Uterus (tissue), 4 donors: ENCODE measurements around the gene CNDP2. TPM values are rescaled to one million over a fixed set of nuclear protein-coding genes. Genes with fewer than 3 reads are reported as not detected.

ENCODE experiments used
- DNase-seq, 2 donors: peaks; one replicate each; pipeline ENCODE4 v3.0.0-alpha.2; 2019 to 2020
- H3K27ac ChIP-seq, 2 donors: fragments of 200-600 bp; sonication (generic); 1 replicate in 1 of 2; 2 replicates in 1 of 2; pipeline ENCODE4 v1.5.1; 2016 to 2018
- H3K27me3 ChIP-seq, 2 donors: fragments of 200-600 bp; sonication (generic); one replicate each; pipeline ENCODE4 v1.5.1; 2018 to 2019; ENCODE audit warnings: control low read depth in 1 of 2
- H3K36me3 ChIP-seq, 2 donors: fragments of 200-600 bp; sonication (generic); one replicate each; pipeline ENCODE4 v1.5.1; 2019; ENCODE audit warnings: control low read depth in 1 of 2
- H3K4me1 ChIP-seq, 2 donors: fragments of 200-600 bp; sonication (generic); one replicate each; pipeline ENCODE4 v1.5.1; 2018 to 2019; ENCODE audit warnings: control low read depth in 1 of 2
- H3K4me3 ChIP-seq, 2 donors: fragments of 200-600 bp; sonication (generic); 1 replicate in 1 of 2; 2 replicates in 1 of 2; pipeline ENCODE4 v1.5.1; 2018 to 2019; ENCODE audit warnings: mild to moderate bottlenecking in 1 of 2
- H3K9me3 ChIP-seq, 2 donors: fragments of 200-600 bp; sonication (generic); one replicate each; pipeline ENCODE4 v1.5.1; 2019; ENCODE audit warnings: control low read depth in 1 of 2
- POLR2A ChIP-seq, 2 donors: fragments of 450-650 bp; IDR thresholded peaks; one replicate each; pipeline ENCODE4 v1.6.1; 2016; ENCODE audit warnings: antibody characterized with exemption in 2 of 2, mild to moderate bottlenecking in 1 of 2, moderate library complexity in 1 of 2
- intact Hi-C: fragments of 100-400 bp; cut with DNase I; formaldehyde crosslinking; loops from one replicate; pipeline ENCODE4 v1.15.1; 2023; ENCODE audit warnings: low total_unique reads
- total RNA-seq, 4 donors: library from RNA; depleted of rRNA in 3 of 4; stranded (reverse); fragments of >200 nt in 3 of 4; gene quantifications; one replicate each; pipeline versions ENCODE4 v1.1.0 to v1.2.4, GENCODE V29; 2014 to 2023
- TF ChIP-seq, protein P1 (sequence below), 4 experiments: fragments of 200-600 bp in 2 of 4; fragments of 450-650 bp in 2 of 4; sonication (generic) in 2 of 4; IDR thresholded peaks; one replicate each; pipeline ENCODE4 v1.5.1; 2016 to 2019; ENCODE audit warnings: antibody characterized with exemption in 4 of 4, mild to moderate bottlenecking in 2 of 4, moderate library complexity in 1 of 4
- donor health status: DM: yes; HTN: yes; CAD: no.

Gene CNDP2
- total RNA-seq, 4 donors from 2014 or later = 56.2 to 149 (median 110) TPM

DNA sequence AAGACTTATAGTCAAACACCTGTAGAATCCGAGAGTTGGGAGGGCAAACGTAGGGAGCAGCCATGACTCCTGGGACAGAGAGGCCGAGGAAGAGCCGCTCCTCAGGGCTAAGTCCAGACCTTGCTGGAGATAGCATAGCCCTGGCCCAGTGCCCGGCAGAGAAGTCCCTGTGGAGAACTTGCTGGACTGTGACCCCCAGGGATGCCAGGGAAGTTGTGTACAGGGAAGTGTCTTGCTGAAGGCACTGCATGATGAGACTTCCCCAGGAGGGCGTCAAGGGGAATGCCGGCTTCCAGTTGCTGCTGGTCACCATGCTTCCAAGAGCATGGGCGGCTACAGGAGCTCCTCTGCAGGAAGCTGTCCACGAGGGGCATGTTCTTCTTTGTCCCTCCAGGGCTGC lies 29.6 kb downstream of the CNDP2 start:
- TF ChIP-seq, protein P1, sequence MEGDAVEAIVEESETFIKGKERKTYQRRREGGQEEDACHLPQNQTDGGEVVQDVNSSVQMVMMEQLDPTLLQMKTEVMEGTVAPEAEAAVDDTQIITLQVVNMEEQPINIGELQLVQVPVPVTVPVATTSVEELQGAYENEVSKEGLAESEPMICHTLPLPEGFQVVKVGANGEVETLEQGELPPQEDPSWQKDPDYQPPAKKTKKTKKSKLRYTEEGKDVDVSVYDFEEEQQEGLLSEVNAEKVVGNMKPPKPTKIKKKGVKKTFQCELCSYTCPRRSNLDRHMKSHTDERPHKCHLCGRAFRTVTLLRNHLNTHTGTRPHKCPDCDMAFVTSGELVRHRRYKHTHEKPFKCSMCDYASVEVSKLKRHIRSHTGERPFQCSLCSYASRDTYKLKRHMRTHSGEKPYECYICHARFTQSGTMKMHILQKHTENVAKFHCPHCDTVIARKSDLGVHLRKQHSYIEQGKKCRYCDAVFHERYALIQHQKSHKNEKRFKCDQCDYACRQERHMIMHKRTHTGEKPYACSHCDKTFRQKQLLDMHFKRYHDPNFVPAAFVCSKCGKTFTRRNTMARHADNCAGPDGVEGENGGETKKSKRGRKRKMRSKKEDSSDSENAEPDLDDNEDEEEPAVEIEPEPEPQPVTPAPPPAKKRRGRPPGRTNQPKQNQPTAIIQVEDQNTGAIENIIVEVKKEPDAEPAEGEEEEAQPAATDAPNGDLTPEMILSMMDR (IDR thresholded peaks at IDR 0.05) = no peak
- no peak for TF ChIP-seq POLR2A (IDR thresholded peaks at IDR 0.05)
- Histone ChIP-seq H3K27ac (no peak overlapping the region), H3K4me1 (no peaks in the 10 kb centered on the region), H3K9me3 (no peaks in the 10 kb centered on the region), H3K36me3 (no peaks in the 10 kb centered on the region), H3K27me3 (no peaks in the 10 kb centered on the region), H3K4me3 (no peak overlapping the region)
- intact Hi-C loops = no loop called here
- DNase-seq = no peak

DNA sequence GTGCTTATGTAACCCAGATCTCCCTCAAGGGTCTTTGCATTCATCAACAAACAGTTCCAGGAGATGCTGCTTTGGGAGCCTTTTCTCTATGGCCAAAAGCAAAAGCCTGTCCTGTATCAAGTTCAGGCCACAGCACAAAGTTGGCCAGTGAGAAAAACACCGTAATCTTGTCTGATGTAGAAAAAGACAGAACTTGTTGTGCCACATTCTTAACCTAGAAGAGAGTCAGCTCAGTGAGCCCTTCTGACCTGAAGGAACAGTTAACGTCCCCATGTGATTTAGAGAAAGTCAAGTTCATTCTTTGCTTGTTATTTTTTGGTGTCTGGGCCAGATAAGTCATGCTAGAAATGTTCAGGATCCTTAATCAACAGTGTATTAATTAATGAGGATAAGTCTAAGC lies 30.3 kb downstream of the CNDP2 start:
- DNase-seq = no peak
- Histone ChIP-seq H3K4me3 (no peak overlapping the region), H3K36me3 (no peaks in the 10 kb centered on the region), H3K4me1 (no peaks in the 10 kb centered on the region), H3K27me3 (no peaks in the 10 kb centered on the region), H3K27ac (no peak overlapping the region), H3K9me3 (no peaks in the 10 kb centered on the region)
- TF ChIP-seq, protein P1 (IDR thresholded peaks at IDR 0.05) = no peak
- no peak for TF ChIP-seq POLR2A (IDR thresholded peaks at IDR 0.05)
- intact Hi-C loops = no loop called here

DNA sequence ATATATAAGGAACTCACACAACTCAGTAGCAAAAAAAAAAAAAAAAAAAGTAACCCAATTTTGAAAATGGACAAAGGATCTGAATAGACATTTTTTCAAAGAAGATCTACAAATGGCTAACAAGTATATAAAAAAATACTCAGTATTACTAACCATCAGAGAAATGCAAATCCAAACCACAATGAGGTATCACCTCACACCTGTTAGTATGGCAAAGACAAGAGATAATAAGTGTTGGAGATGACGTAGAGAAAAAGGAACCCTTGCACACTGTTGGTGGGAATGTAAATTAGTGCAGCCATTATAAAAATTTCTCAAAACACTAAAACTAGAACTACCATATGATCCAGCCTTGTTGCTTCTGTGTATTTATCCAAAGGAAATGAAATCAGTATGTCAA lies 32.3 kb downstream of the CNDP2 start:
- Histone ChIP-seq H3K4me1 (no peaks in the 10 kb centered on the region), H3K27me3 (no peaks in the 10 kb centered on the region), H3K36me3 (no peaks in the 10 kb centered on the region), H3K27ac (no peak overlapping the region), H3K4me3 (no peak overlapping the region), H3K9me3 (no peaks in the 10 kb centered on the region)
- intact Hi-C loops = no loop called here
- no peak for TF ChIP-seq POLR2A (IDR thresholded peaks at IDR 0.05)
- TF ChIP-seq, protein P1 (IDR thresholded peaks at IDR 0.05) = no peak
- DNase-seq = no peak

DNA sequence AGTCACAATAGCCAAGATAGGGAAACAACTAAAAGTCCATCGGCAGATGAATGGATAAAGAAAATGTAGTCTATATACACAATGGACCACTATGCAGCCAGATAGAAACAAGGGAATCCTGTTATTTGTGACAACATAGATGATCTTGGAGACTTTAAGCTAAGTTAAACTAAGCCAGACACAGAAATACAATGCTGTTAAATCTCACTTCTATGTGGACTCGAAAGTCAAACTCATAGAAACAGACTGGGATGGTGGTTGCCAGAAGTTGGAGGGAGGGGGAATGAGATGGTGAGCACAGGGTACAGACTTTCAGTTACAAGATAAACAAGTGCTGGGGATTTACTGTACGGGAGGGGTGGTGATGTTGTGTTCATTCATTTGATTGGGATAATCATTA lies 32.8 kb downstream of the CNDP2 start:
- no peak overlapping the region for H3K27ac ChIP-seq
- no peak overlapping the region for H3K4me3 ChIP-seq
- no peak for DNase-seq
- H3K4me1 ChIP-seq = no peaks in the 10 kb centered on the region
- no peaks in the 10 kb centered on the region for H3K36me3 ChIP-seq
- intact Hi-C loops = no loop called here
- H3K27me3 ChIP-seq = no peaks in the 10 kb centered on the region
- TF ChIP-seq, protein P1 (IDR thresholded peaks at IDR 0.05) = no peak
- no peak for TF ChIP-seq POLR2A (IDR thresholded peaks at IDR 0.05)
- no peaks in the 10 kb centered on the region for H3K9me3 ChIP-seq

DNA sequence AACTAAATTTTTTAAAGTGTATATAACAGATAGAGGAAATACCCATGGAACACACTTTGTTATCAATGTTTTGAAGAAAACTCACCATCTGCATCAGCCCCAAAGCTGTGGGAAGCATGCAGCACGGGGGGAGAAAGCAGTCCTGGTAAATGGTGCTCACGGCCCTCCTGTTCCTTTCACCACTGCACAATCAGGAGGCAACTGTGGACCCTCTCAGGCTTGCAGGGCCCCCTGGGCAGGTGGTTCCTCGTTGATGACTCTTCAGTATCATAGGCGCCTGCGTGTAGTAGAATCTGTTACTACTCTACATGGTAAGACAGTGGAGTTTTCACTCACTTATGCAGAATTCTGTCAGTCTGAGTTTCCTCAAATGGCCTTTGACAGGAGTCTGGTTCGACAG lies 33.2 kb downstream of the CNDP2 start:
- DNase-seq = no peak
- no peaks in the 10 kb centered on the region for H3K4me1 ChIP-seq
- H3K9me3 ChIP-seq = no peaks in the 10 kb centered on the region
- intact Hi-C loops = no loop called here
- H3K36me3 ChIP-seq = no peaks in the 10 kb centered on the region
- H3K27me3 ChIP-seq = no peaks in the 10 kb centered on the region
- H3K27ac ChIP-seq = no peak overlapping the region
- TF ChIP-seq POLR2A (IDR thresholded peaks at IDR 0.05) = no peak
- TF ChIP-seq, protein P1 (IDR thresholded peaks at IDR 0.05) = no peak
- H3K4me3 ChIP-seq = no peak overlapping the region
